ENCODE data around the gene RFX8.

RFX8 gene

DNA sequence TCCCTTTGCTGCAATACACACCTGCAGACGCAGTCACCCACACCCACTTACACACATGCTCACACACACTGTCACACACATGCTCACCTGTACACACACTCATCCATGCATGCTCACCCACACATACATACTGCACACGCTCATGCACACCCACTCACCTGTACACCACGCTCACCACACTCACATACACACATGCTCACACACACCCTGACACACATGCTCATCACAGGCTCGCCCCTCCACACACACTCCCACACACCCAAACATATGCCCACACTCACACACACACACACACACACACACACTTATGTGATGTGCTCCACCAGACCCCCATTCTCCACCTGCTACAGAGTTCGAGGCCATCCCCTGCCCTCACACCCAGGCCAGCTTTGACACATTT lies 64.8 kb downstream of the RFX8 start:
- ATAC-seq: no peak

DNA sequence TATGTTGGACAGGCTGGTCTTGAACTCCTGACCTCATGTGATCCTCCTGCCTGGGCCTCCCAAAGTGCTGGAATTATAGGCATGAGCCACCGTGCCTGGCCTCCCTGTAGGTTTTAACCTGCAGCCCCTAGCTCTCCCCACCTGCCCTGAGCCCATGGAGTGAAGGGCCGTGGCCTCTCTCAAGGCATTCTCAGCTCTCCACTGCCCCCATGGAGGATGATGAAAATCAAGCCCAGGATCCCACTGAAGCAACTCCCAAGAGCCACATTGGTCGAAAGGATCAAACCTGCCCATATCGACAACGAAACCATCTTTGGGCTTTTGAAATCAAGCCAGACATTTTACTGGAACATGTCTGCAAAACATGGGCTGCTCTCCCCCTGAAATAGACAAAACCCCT lies 65.2 kb downstream of the RFX8 start:
- ATAC-seq: no peak
- no peak for DNase-seq

More for the DNA sequence above, 64.8 kb downstream of the RFX8 start:
- DNase-seq: no peak

DNA sequence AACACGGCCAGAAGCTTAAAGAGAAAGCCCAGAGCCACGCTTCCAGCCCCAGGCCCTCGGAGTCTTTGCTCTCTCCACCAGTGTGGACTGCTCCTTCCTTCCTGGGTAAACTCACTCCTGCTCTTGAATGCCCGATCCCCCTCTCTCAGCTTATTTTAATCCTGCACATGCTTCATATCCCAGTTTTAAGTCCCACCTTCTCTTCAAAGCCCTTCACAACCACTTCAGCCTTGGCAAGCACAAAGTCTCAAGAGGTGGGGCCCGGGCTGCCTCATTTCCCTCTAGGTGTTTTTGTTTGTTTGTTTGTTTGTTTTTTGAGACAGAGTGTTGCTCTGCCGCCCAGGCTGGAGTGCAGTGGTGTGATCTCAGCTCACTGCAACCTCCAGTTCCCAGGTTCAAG lies 66.0 kb downstream of the RFX8 start:
- ATAC-seq: no peak
- DNase-seq: no peak

DNA sequence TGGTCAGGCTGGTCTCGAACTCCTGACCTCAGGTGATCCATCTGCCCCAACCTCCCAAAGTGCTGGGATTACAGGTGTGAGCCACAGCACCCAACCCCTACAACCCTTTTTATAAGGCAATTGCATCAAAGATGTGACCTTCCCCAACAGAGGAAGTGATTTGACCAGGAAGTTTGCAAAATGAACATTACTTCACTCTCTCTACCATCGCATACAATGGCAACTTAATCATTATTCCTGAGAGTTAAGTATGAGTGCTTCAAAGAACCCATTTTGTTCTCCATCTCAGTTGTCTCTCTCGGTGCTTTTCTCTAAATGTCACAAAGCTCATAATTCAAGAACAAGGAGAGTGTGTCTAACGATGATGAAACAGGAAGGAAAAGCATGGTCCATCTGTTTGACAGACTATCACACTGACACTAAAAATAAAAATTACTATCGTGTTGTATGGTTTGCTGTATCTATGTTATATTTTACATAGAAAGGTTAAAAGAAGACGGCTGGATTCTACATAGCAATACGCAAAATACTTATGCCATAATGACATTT lies 69.5 kb downstream of the RFX8 start:
- DNase-seq (no peak), ATAC-seq (no peak)

DNA sequence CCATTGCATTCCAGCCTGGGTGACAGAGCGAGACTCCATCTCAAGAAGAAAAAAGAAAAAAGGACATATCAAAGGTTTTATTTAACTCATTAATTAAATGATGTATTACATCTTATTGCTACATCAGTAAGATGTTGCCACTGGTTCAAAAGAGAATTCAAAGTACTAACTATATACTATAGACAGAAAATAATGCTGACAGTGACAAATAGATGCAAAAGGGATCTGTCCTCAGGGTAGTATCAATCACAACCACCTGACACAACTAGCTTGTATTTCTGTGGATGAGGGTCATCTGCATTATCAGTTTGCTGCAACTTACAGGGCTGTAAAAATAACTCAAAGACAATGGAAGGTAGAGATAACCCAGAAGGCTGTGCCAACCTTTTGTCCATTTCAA lies 71.2 kb downstream of the RFX8 start:
- ATAC-seq: no peak
- DNase-seq: no peak

DNA sequence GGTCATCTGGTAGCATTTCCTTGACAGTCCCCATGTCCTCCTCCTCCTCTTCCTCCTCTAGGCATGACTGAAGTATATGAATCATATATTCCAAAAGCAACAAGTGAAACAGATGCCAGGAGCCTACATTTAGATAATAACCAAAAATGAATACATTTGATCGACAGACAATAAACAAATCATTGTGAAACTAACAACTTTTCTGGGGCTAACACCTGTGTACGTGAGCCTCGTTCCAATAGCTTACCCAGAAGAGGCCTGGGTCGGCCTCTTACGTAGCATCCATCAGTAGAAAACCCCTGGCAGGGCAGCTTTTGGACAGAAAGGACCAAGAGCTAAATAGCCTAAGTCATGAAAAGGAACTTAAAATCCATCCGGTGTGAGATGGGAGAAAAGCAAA lies 72.3 kb downstream of the RFX8 start:
- ATAC-seq: no peak
- DNase-seq: no peak

DNA sequence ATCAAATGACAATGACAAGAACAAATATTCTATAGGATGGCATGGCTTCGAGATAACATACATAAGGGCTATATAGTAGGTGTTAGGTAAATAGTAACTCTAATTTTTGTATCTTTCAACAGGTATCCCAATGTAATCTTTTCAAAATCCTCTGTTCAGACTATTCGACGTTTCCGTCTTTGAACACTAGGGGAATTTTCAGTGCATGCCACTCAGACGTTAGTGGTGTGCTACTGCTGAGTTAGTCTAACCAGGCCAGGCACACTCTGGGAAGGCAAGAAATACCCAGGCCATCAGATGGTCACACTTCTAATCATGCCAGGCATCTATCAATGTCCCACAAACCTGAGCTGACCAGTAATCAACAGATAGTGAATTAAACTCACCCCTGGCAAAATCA lies 73.0 kb downstream of the RFX8 start:
- ATAC-seq (no peak), DNase-seq (no peak)

DNA sequence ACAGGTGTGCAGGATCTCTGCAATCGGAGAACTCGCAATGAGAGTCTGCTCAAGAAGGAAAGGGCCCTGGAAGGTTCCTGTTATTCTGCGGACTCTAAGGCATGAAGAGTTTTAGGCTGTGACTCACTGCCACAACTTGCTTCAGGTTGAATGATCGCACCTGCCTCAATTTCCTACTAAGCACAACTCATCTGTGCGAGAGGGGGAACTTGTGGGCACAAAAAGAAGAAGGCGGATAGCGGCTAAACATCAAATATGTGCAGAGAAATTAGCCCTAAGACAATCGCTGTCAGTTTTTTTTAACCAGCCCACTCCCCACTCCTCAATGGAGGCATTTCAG lies 73.6 kb downstream of the RFX8 start:
- no peak for DNase-seq
- peak; percentile 55 for ATAC-seq

DNA sequence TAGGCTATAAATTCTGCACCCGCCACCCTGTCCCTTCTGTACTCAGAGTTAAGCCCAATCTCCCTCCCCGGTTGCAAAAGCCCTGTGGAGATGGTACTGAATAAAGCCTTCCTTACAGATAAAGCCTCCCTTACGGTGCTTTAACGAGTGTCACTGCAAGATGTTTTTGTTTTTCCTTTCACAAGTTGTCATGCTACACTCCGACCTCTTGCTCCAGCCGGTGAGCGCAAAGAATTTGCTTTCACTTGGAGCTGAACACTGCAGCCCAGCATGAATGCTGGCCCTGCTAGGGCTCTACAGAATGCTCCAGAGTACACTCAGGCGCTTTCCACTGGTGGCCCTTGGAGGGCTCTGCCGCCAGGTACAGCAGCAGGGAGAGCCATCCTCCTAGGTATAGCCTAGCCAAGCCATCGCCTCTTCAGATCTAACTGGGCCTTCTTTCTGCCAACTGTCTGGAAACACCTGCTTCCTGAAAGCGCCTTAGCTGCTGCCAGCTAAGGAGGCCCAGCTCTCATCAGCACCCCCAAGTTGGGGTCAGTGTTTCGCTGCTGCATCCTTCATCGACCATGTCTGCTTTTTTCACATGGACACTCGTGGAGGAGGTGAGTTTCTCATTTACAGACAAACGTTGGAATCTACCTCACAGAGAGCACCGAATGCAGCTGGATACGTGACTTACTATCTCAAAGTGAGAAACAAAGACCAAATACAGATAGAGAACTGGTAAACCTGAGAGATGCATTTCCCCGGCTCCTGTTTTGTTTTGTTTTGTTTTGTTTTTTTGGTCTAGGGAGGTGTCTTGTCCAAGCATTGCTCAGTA lies 74.2 kb downstream of the RFX8 start:
- ATAC-seq: no peak
- no peak for DNase-seq

DNA sequence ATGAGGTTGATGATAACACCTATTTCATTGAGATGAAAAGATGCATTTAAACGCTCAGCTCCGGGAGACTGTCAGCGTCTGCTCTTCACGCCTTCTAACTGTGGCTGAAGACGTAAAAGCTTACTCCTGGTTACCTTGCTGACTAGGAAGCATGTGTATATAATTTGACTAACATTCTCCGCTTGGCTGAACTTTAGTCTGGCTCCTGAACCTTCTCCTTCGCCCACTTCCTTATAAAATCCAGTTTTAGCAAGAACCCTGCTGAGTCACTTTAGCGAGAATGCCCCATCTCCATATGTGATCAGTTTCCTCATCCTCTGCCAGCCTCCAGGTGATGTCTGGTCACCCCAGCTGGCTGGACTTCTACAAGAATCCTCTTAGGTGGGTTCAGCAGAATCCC lies 74.9 kb downstream of the RFX8 start:
- no peak for DNase-seq
- no peak for ATAC-seq

DNA sequence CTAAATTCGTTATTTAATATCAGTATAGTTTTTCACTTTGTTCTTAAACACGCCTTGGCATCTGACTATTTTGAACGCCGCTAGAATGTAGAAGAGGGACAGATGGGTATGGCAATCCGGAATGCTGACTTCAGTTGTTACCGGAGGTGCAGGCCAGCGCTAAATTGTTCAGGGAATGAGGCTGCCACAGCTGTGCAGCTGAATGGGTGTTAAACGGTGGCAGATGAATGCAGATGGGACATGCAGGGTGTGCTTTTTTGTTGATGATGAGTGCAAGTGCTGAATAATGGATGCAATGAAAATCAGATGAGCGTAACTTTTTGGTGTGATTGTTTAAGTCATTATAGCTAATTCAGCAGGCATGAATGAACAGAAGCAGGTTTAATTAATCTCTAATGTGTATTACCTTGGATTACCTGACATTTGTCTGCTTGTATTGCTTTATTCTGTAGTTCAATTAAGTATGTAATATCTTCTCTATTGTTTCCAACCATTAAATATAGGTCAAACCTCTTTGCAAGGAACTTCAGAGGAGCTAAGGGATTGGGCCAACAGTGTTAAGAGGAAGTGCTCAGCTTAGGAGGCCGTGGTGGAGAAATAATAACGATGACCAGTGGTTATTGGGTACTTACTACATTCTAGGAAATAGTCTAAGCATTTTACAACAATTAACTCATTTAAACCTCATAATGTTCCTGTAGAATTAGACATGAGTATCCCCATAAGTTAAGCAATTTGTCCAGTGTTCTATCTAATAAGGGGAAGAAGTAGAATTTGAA lies 75.7 kb downstream of the RFX8 start:
- no peak for ATAC-seq
- no peak for DNase-seq

DNA sequence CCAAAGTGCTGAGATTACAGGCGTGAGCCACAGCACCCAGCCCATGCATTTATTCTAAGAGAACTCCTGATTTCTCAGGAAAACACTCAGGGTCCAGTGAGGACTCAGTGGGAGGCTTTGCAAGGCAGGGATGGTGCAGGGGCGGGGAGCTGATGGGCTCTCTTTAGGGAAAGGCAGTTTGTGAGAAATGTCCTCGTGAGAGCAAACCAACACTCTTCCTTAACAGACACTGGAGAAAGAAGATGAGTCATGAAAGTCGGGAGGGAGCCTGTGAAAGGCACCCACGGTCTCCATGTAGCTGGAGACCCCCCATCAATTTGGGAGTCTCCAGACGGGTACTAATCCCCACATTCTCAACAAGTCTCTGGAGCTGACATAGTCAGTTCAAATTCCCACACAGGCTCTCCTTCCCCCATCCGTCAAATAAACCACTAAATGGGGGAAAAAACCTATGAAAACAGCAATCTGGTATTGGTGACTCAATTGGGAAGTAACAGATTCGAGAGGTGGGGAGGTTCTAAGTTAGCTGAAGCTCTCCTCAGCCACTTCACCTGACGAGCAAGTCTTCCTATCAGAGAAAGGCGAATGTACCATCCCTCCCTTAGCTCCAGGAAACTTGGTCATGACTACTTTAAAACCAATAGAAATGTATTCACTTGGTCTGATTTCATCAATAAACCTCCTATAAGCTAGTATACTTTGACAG lies 76.6 kb downstream of the RFX8 start:
- ATAC-seq: no peak
- no peak for DNase-seq

DNA sequence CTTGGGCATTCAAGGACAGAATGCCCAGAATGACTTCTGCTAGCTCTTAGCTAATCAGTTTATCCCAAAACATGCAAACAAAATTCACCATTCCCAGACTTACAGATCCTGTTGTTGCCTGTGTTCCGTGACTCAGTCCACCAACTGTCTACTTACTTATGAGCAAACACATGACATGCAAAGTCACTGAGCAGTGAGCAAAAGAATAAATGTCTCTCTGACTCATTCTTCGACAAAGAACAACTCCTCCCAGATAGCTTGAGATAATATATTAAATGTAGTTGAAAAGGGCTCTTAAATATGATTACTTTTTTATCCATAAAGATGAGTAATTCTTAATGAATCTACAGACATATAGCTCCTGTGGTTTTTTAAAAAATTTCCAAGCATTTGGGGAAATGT lies 78.6 kb downstream of the RFX8 start:
- DNase-seq (no peak), ATAC-seq (no peak)

DNA sequence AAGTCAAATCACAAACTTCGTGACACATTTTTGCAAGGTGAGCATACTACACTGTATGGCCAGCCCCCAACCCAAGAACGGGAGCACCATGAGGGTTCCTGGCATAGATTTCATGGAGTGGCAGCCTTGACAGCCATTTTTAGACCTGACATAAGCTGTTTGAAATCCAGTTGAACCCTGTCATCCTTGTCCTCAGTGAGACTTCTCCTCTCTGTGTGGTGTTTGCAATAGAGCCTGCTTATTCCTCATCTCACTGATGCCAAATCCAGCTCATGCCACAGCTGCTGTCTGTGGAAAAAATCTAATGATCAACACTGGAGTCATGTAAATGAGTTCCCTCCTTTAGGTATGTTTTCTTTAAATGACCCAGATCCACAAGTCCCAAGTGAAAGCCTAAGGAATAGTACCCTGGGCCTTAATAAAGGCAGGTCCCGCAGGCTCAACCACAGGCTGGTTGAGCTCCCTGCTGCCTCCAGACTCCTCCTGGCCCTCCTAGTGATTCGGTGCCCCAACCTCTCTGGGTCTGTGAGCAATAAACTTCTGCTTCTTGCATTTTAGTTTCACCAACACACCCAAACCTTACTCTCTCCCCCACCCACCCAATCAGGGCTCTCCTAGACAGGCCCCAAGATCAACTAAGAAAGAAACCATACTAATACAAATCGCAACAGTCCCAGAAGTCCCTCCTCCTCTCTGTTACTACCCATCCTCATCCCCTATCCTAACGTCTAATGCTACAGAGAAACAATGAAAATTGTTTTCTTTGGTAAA lies 79.2 kb downstream of the RFX8 start:
- DNase-seq (no peak), ATAC-seq (no peak)

DNA sequence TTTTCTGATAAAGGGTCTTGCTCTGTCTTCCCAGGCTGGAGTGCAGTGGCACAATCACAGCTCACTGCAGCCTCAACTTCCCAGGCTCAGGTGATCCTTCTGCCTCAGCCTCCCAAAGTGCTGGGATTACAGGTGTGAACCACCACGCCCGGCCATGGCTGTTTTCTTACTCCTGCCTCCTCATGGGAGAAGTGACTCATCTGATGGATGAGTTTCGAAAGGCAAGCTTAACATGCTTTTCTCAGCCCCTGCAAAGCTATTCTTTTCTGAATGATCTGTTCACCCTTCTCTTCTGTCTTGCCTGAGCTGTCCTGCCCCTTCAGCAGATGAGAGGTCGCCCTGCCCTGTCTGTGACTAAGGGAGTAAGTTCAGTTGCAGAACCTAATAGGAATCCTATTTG lies 86.7 kb downstream of the RFX8 start:
- ATAC-seq (no peak), DNase-seq (no peak)

DNA sequence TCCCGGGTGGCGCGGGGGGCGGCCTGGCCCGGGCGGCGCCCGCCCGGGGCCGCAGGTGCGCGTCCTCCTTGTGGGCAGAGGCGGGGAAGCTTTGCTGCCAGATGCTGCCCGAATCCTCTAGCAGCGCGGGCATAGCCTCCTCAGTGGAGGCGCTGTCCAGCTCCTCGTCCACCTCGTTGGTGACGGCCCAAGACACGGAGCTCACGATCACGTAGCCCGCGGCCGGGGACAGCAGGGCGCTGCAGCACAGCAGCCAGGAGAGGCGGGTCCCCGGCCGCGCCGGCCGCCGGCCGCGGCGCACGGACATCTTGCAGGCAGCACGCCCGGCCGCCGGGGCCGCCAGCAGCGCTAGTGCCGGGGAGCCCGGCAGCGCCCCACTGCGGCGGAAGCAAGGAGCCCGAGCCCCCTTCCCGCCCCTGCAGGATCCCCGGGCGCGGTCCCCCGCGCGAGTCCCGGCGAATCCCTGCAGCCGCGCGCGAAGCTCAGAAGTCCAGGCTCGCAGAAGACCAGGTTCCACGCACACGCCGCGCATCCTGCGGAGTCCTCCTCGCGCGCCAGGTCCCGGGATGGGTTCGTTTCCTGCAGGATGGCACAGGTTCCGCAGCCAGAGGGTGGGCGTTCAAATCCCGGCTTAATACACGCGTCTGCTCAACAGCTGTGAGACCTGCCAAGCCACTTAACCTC lies 87.6 kb downstream of the RFX8 start, which contains the start of gene CREG2:
Gene CREG2 (minus strand): TSS at position 353 of the 684 bp plus-strand sequence. CDS start 46 bp downstream, at position 307.
- ATAC-seq (peak; percentile 82), DNase-seq (peak; percentile 68)

DNA sequence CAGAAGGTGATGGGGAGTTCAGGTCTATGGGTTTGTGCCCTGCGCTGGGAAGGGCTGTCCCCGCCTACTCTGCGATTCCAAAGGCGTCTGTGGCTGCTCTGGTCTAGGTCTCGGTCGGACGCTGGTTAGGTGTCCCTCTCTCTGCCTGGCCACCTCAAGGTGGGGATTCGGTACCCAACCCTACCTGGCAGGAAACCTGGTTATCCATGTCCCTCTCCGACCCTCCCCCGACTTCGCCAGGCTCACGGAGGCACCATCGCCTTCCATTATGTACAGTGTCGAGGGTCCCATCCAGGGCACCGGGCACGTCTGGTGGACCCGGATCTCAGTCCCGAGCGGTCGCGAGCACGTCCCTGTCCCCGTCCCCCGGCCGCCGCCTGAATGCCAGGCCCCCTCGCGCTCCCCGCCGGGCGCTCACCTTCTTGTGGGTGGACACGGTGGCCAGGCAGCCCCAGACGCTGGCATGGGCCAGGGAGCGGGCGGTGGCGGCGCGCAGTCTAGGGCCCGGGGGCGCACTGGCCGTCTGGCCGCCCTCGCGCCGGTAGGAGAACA lies 88.2 kb downstream of the RFX8 start:
- ATAC-seq (peak; percentile 62), DNase-seq (no peak)

DNA sequence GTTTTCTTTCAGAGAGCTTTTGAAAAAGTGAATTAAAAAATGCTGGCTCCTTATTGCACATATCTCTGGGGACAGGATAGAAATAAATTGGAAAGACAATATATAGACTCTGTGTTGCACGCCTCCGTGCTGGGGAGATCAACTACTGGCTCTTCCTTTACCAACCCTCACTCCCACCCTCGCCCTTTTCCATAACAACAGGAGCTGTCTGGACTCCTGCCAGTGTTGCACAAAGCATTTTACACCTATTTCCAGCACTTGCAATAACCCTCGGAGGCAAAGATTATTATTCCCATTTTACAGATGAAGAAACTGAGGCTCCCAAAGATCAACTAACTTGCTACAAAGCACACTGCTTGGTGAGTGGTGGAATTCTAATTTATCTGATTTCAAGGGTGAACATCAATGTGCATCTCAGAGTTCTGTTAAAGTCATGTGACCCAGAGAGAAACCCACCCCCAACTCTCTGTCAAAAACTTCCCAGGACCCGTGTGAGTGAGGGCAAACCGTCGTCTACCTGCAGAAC lies 91.8 kb downstream of the RFX8 start:
- DNase-seq: no peak
- no peak for ATAC-seq

DNA sequence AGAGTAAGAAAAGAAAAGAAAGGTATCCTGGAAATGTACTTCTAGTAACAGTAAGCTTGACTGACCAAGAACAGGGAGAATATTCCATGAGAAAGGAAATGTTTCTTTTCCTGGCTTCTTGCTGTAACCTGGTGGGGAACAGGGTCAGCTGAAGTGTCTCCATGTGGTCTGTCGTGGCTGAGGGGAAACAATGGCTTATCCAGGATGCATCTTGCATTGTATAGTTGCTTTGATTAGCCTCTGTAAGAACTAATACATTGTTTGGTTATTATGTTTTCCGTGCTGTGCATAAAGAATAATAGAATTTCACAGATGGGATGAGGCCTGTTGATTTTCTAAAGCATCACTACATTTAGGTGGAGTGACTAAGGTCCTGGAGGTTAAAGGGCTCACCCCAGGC lies 92.5 kb downstream of the RFX8 start:
- DNase-seq: no peak
- no peak for ATAC-seq

DNA sequence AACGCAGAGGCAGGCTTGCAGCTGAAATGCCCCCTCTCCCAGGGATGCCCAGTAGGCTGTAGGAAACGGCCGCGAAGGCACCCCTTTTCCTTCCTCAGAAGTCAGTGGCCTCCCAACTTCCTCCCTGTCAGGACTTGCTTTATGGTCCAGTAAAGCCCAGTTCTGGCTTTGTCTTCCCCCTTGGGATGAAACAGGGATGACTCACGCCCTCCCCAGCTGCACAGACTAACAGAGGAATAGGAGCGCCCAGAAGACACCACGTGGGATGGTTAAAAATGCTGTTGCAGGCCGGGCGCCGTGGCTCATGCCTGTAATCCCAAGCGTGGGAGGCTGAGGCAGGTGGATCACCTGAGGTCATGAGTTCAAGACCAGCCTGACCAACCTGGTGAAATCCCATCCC lies 94.5 kb downstream of the RFX8 start:
- DNase-seq: no peak
- no peak for ATAC-seq

DNA sequence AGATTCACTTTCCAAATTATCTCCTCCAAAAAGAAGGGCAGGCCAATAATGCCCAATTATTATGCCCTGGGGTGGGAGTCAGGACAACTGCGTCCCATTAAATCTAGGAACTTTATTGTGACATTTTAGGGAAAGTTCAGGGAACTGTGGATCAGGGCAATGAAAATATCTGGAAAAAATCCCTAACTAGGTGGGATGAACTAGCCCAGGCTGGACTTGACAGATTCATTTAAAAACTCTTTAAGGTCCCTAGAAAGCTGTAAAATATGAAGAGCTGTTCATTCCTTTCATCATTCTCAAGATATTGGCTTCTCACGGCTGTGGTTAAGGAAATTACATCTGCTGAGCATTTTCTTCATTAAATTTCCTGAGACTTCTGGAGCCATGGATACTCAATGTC lies 95.8 kb downstream of the RFX8 start:
- ATAC-seq (no peak), DNase-seq (no peak)
